IMR-90 (cell line): ENCODE data around the gene GEMIN2. TPM values are rescaled to one million over a fixed set of nuclear protein-coding genes. Genes with fewer than 3 reads are reported as not detected.

Experiments used
- ATAC-seq: fragments of 200-7000 bp; cut with Tn5 transposase; 2 replicates; pipeline ENCODE4 v1.9.1; 2020; ENCODE audit warnings: low read depth, mild to moderate bottlenecking, moderate library complexity
- BruUV-seq: library from RNA; stranded (reverse); fragments of 400-500 nt; replicated peaks from 2 replicates; lab custom pipeline; 2021; lab: Mats Ljungman, UMichigan
- CTCF ChIA-PET: fragments of 300-600 bp; formaldehyde crosslinking; extraction: SDS; loops from one replicate; lab custom pipeline; 2021; ENCODE audit warnings: antibody characterized with exemption; lab: Yijun Ruan, JAX
- POLR2A ChIA-PET: fragments of 300-600 bp; sonication (Branson Sonifier 250); formaldehyde crosslinking; loops from one replicate; lab custom pipeline; 2022; ENCODE audit warnings: antibody characterized with exemption; ENCODE audit not compliant: unreplicated experiment; lab: Charles Lee
- DNase-seq: peaks from one replicate; pipeline ENCODE4 v3.0.0; 2013
- H2AFZ ChIP-seq: replicated peaks from 2 replicates; pipeline ENCODE3; 2013; ENCODE audit warnings: low read length, mild to moderate bottlenecking; ENCODE audit not compliant: poor library complexity
- H2AK5ac ChIP-seq: 2 replicates; pipeline ENCODE4 v1.6.1; 2013; ENCODE audit warnings: low read depth, low read length, inconsistent platforms
- H2AK9ac ChIP-seq: replicated peaks from 2 replicates; pipeline ENCODE3; 2013; ENCODE audit warnings: mild to moderate bottlenecking, low read depth, low read length, moderate library complexity; ENCODE audit not compliant: poor library complexity
- H2BK120ac ChIP-seq: 2 replicates; pipeline ENCODE4 v1.6.1; 2013; ENCODE audit warnings: low read depth, low read length, inconsistent platforms
- H2BK15ac ChIP-seq: 3 replicates; pipeline ENCODE4 v1.6.1; 2013; ENCODE audit warnings: low read depth, low read length, inconsistent platforms
- H2BK20ac ChIP-seq: 2 replicates; pipeline ENCODE4 v1.6.1; 2013; ENCODE audit warnings: low read depth, mild to moderate bottlenecking, inconsistent platforms, low read length, moderate library complexity
- H2BK5ac ChIP-seq: 2 replicates; pipeline ENCODE4 v1.6.1; 2013; ENCODE audit warnings: mild to moderate bottlenecking, low read depth, low read length, inconsistent platforms; ENCODE audit not compliant: poor library complexity, severe bottlenecking
- H3K14ac ChIP-seq: replicated peaks from 2 replicates; pipeline ENCODE4 v1.6.1; 2013; ENCODE audit warnings: low read depth, low read length, inconsistent platforms
- H3K18ac ChIP-seq: 2 replicates; pipeline ENCODE4 v1.6.1; 2013; ENCODE audit warnings: low read depth, low read length, control low read depth
- H3K23ac ChIP-seq: 2 replicates; pipeline ENCODE4 v1.6.1; 2013; ENCODE audit warnings: low read depth, low read length, inconsistent platforms
- H3K27ac ChIP-seq: 2 replicates; pipeline ENCODE4 v1.5.1; 2013; ENCODE audit warnings: mild to moderate bottlenecking, control low read depth, low read length; ENCODE audit not compliant: insufficient read depth
- H3K27me3 ChIP-seq: 2 replicates; pipeline ENCODE4 v1.6.1; 2013; ENCODE audit warnings: low read length; ENCODE audit not compliant: control insufficient read depth, insufficient read depth
- H3K36me3 ChIP-seq: 2 replicates; pipeline ENCODE4 v1.6.1; 2013; ENCODE audit warnings: low read length, mixed read lengths; ENCODE audit not compliant: control insufficient read depth, insufficient read depth
- H3K4ac ChIP-seq: 2 replicates; pipeline ENCODE4 v1.6.1; 2013; ENCODE audit warnings: low read depth, low read length, inconsistent platforms
- H3K4me1 ChIP-seq: 2 replicates; pipeline ENCODE4 v1.6.1; 2013; ENCODE audit warnings: low read length, mixed read lengths; ENCODE audit not compliant: control insufficient read depth, insufficient read depth
- H3K4me2 ChIP-seq: 2 replicates; pipeline ENCODE4 v1.6.1; 2013; ENCODE audit warnings: low read depth, mild to moderate bottlenecking, control low read depth, low read length, moderate library complexity
- H3K4me3 ChIP-seq: 2 replicates; pipeline ENCODE4 v1.5.1; 2013; ENCODE audit warnings: low read depth, mild to moderate bottlenecking, control low read depth, low read length, moderate library complexity; ENCODE audit not compliant: insufficient read depth
- H3K56ac ChIP-seq: 2 replicates; pipeline ENCODE4 v1.6.1; 2013; ENCODE audit warnings: low read length, inconsistent platforms; ENCODE audit not compliant: insufficient read depth; ENCODE audit errors: extremely low read depth
- H3K79me1 ChIP-seq, 2 experiments: 2 replicates each; pipeline ENCODE4 v1.6.1; 2013; ENCODE audit warnings: low read length in 2 of 2, inconsistent platforms in 1 of 2, low read depth in 1 of 2
- H3K9ac ChIP-seq: 2 replicates; pipeline ENCODE4 v1.6.1; 2013; ENCODE audit warnings: low read depth, low read length, control low read depth
- H3K9me1 ChIP-seq: 2 replicates; pipeline ENCODE4 v1.6.1; 2013; ENCODE audit warnings: low read length, inconsistent platforms; ENCODE audit not compliant: insufficient read depth
- H3K9me3 ChIP-seq: 2 replicates; pipeline ENCODE4 v1.6.1; 2013; ENCODE audit warnings: low read length; ENCODE audit not compliant: control insufficient read depth, insufficient read depth
- H4K20me1 ChIP-seq: 2 replicates; pipeline ENCODE4 v1.6.1; 2013; ENCODE audit warnings: low read length, inconsistent platforms; ENCODE audit not compliant: insufficient read depth
- H4K5ac ChIP-seq: 2 replicates; pipeline ENCODE4 v1.6.1; 2013; ENCODE audit warnings: mild to moderate bottlenecking, low read depth, low read length, control low read depth
- H4K8ac ChIP-seq, 2 experiments: 2 replicates each; pipeline ENCODE4 v1.6.1; 2013; ENCODE audit warnings: low read depth in 2 of 2, low read length in 2 of 2, control low read depth in 1 of 2, inconsistent platforms in 1 of 2
- H4K91ac ChIP-seq: 2 replicates; pipeline ENCODE4 v1.6.1; 2013; ENCODE audit warnings: low read depth, low read length, inconsistent platforms; ENCODE audit not compliant: insufficient read depth
- CHD1 ChIP-seq: IDR thresholded peaks from 2 replicates; pipeline ENCODE4 v1.6.1; 2012; ENCODE audit warnings: low read depth, low read length, improper control_type of control experiment
- MAFK ChIP-seq: IDR thresholded peaks from 2 replicates; pipeline ENCODE4 v1.6.1; 2012; ENCODE audit warnings: low read depth, low read length, improper control_type of control experiment
- NFE2L2 ChIP-seq: fragments of 150-350 bp; IDR thresholded peaks from 2 replicates; pipeline ENCODE4 v1.6.1; 2016; ENCODE audit warnings: low read depth, mild to moderate bottlenecking, low read length
- RCOR1 ChIP-seq: IDR thresholded peaks from 2 replicates; pipeline ENCODE4 v1.6.1; 2012; ENCODE audit warnings: mild to moderate bottlenecking, low read length, improper control_type of control experiment; ENCODE audit not compliant: insufficient replicate concordance
- USF2 ChIP-seq: fragments of 150-350 bp; IDR thresholded peaks from 2 replicates; pipeline ENCODE4 v1.6.1; 2017; ENCODE audit warnings: mild to moderate bottlenecking, antibody characterized with exemption, low read length, low read depth
- WGBS, 2 experiments: methylation state at CpG; one replicate each; pipeline versions ENCODE4 v1.1.5 to v1.1.7; 2013; ENCODE audit warnings: missing lambda C conversion rate in 2 of 2; ENCODE audit not compliant: insufficient read length in 1 of 2; ENCODE audit errors: extremely low coverage in 2 of 2; 5-methylcytosine and 5-hydroxymethylcytosine counted together
- dilution Hi-C: fragments of 300-500 bp; cut with HindIII; formaldehyde crosslinking; loops from one replicate; pipeline ENCODE4 v1.14.3; 2018; ENCODE audit warnings: low sequenced_read_pairs; ENCODE audit not compliant: unreplicated experiment
- in situ Hi-C: fragments of 300-500 bp; cut with MboI; formaldehyde crosslinking; loops from 3 replicates; pipeline ENCODE4 v1.14.3; 2019; ENCODE audit warnings: low sequenced_read_pairs, inconsistent platforms, mixed read lengths
- intact Hi-C: fragments of 100-400 bp; cut with micrococcal nuclease; formaldehyde crosslinking; loops from 2 replicates; pipeline ENCODE4 v1.10.0; 2022
- polyA plus RNA-seq, 3 experiments: library from polyadenylated mRNA; depleted of rRNA; stranded (reverse); fragments of >200 nt; gene quantifications; 2 replicates each; pipeline ENCODE4 v1.2.3, GENCODE V29; 2012; ENCODE audit warnings: low replicate concordance in 1 of 3
- total RNA-seq: library from RNA; depleted of rRNA; stranded (reverse); fragments of >200 nt; gene quantifications from 2 replicates; pipeline ENCODE4 v1.2.3, GENCODE V29; 2012
- TF ChIP-seq, protein P1 (sequence below): conservative IDR thresholded peaks from 2 replicates; pipeline ENCODE4 v1.5.1; 2012; ENCODE audit warnings: mild to moderate bottlenecking, low read depth, low read length, improper control_type of control experiment

The GEMIN2 gene
- total and polyA plus RNA-seq, 2 of the 4 experiments (the other 2 are of a cell fraction): 10.6 to 11.2 TPM

DNA sequence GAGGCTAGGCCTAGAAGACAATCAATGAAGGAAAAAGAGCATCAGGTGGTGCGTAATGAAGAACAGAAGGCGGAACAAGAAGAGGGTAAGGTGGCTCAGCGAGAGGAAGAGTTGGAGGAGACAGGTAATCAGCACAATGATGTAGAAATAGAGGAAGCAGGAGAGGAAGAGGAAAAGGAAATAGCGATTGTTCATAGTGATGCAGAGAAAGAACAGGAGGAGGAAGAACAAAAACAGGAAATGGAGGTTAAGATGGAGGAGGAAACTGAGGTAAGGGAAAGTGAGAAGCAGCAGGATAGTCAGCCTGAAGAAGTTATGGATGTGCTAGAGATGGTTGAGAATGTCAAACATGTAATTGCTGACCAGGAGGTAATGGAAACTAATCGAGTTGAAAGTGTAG lies 66.4 kb downstream of the GEMIN2 start:
- no TSS peak for BruUV-seq
- Histone ChIP-seq H3K4me2 (no peak overlapping the region), H4K8ac (no peak overlapping the region), H4K91ac (no peak overlapping the region), H3K9me1 (0 out of 2 replicates have a peak, but pooled peaks cover 3% of the 10 kb centered on the region), H4K20me1 (peaks cover 29% of the 10 kb centered on the region), H2AFZ (no peak overlapping the region), H3K4me3 (no peak overlapping the region), H2BK5ac (no peak overlapping the region), H3K4me1 (no peaks in the 10 kb centered on the region; the same call in 1 of the 2 replicates), H3K27me3 (no peaks in the 10 kb centered on the region), H3K18ac (no peak overlapping the region), H3K27ac (no peak overlapping the region), H2AK9ac (no peak overlapping the region), H2AK5ac (no peak overlapping the region), H2BK120ac (no peak overlapping the region), H3K14ac (no peak overlapping the region), H3K36me3 (peaks cover 48% of the 10 kb centered on the region), H3K4ac (no peak overlapping the region), H4K5ac (no peak overlapping the region; the same call in 1 of the 2 replicates), H3K9me3 (no peaks in the 10 kb centered on the region), H2BK20ac (no peak overlapping the region), H3K9ac (no peak overlapping the region), H3K79me1 (peaks cover 25 to 50% of the 10 kb centered on the region in 2 experiments), H2BK15ac (no peak overlapping the region), H3K23ac (no peak overlapping the region; the same call in 1 of the 2 replicates), H3K56ac (no peak overlapping the region)
- 92% methylated on average over 4 of the region's 5 CpGs; no CpG with 5 or more reads in 1 of the 2 experiments for WGBS, 2 experiments
- TF ChIP-seq RCOR1 (no peak), CHD1 (no peak), NFE2L2 (no peak), USF2 (no peak), MAFK (no peak)
- TF ChIP-seq, protein P1, sequence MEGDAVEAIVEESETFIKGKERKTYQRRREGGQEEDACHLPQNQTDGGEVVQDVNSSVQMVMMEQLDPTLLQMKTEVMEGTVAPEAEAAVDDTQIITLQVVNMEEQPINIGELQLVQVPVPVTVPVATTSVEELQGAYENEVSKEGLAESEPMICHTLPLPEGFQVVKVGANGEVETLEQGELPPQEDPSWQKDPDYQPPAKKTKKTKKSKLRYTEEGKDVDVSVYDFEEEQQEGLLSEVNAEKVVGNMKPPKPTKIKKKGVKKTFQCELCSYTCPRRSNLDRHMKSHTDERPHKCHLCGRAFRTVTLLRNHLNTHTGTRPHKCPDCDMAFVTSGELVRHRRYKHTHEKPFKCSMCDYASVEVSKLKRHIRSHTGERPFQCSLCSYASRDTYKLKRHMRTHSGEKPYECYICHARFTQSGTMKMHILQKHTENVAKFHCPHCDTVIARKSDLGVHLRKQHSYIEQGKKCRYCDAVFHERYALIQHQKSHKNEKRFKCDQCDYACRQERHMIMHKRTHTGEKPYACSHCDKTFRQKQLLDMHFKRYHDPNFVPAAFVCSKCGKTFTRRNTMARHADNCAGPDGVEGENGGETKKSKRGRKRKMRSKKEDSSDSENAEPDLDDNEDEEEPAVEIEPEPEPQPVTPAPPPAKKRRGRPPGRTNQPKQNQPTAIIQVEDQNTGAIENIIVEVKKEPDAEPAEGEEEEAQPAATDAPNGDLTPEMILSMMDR: no peak
- ChIA-PET POLR2A (interaction anchor here (0.7 kb wide), 1 partner anchor 11 kb away, joined by 3 read pairs; the partner anchor contains the start of gene TRAPPC6B), CTCF (no interaction called here)
- in situ Hi-C loops: no loop called here
- no peak for ATAC-seq
- intact Hi-C loops: no loop called here
- DNase-seq: no peak
- dilution Hi-C loops: no loop called here
